Chondrocyte (in vitro differentiated cells): ENCODE results near the gene CT47C1. TPM values are rescaled to one million over a fixed set of nuclear protein-coding genes. Genes with fewer than 3 reads are reported as not detected.

ENCODE experiments used
- DNase-seq: peaks from one replicate; pipeline ENCODE4 v3.0.0; 2021; ENCODE audit warnings: mixed read lengths, low spot score
- H3K27ac Mint-ChIP-seq: one replicate; pipeline ENCODE4 v1.8.0; 2021; ENCODE audit warnings: mild to moderate bottlenecking, moderate library complexity, mixed read lengths; ENCODE audit not compliant: unreplicated experiment
- H3K27me3 Mint-ChIP-seq: 2 replicates; pipeline ENCODE4 v1.8.0; 2021; ENCODE audit warnings: low read depth, mixed read lengths
- H3K36me3 Mint-ChIP-seq: 2 replicates; pipeline ENCODE4 v1.8.0; 2021; ENCODE audit warnings: low read depth, mixed read lengths
- H3K4me1 Mint-ChIP-seq: 2 replicates; pipeline ENCODE4 v1.8.0; 2021; ENCODE audit warnings: low read depth, mild to moderate bottlenecking, mixed read lengths
- H3K4me3 Mint-ChIP-seq: one replicate; pipeline ENCODE4 v1.8.0; 2021; ENCODE audit warnings: mild to moderate bottlenecking, moderate library complexity, mixed read lengths; ENCODE audit not compliant: unreplicated experiment
- H3K9me3 Mint-ChIP-seq: 2 replicates; pipeline ENCODE4 v1.8.0; 2021; ENCODE audit warnings: low read depth, mixed read lengths
- total RNA-seq: library from RNA; stranded (reverse); gene quantifications from 3 replicates; pipeline ENCODE4 v1.2.1, GENCODE V29; 2021
- TF ChIP-seq, protein P1 (sequence below): fragments of 200-600 bp; sonication (generic); IDR thresholded peaks from 2 replicates; pipeline ENCODE4 v1.5.0; 2021; ENCODE audit warnings: antibody characterized with exemption, mild to moderate bottlenecking, moderate library complexity

Gene CT47C1
- total RNA-seq, 1 donor from 2014 or later: not detected

DNA sequence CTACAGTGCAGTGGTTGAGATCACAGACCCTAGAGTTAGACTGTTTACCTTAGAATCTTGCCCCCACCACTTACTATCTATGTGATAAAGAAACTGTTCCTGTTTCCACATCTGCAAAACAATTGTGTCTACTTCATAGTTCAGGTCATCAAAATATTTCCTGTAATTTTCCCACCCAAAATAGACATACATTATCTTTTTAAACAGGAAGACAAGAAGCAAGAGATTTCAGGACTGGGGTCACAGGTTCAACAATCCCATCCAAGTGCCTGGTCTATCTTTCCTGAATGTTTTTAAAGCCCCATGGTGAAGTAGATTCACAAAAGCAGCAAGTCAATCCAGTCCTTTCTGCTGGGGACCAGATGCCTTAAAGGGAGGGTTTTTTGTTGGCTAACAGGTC, 41.8 kb upstream of the CT47C1 start:
- Mint-ChIP-seq H3K9me3 (peaks cover 32% of the 10 kb centered on the region), H3K27ac (no peak overlapping the region)

DNA sequence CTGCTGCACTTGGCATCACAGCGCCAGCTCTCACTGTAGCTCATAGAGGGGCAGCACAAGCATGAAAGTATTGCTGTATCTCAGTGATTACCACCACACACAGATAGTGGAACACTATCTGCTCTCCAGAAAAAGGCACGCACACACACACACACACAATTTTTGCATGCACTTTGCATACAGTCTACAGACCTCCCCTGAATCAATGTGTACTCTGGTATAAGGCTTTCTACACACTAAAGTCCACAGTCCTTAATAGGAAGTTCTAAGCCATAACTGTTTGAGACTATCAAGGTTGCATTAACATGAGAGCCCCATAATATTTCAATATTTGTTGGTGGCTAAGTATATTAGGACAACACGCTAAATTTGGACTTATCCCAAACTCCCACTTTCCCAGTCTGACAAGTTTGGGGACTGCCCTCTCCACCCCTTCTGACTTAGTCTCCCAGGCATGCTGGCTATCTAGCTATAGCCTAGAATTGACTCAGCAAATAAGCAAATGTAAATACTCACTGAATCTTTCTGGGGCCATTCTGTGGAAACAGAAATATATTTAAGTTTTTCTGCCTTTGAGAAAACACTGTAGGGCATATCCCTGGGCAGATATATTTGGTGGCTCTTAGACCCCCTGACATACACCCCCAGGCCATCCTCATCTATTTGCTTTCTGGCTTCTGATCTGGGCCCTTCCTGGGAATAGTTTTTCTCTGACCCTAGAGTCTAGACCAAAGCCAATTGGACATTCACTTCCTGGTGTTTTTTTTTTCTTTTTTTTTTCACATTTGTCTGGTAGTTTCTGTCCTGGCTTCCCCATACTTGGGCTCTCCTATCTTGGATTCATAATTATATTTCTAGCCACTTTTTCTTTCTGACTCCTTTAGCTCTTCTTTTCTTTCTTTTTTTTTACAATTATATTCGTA, 36.4 kb upstream of the CT47C1 start:
- TF ChIP-seq, protein P1, sequence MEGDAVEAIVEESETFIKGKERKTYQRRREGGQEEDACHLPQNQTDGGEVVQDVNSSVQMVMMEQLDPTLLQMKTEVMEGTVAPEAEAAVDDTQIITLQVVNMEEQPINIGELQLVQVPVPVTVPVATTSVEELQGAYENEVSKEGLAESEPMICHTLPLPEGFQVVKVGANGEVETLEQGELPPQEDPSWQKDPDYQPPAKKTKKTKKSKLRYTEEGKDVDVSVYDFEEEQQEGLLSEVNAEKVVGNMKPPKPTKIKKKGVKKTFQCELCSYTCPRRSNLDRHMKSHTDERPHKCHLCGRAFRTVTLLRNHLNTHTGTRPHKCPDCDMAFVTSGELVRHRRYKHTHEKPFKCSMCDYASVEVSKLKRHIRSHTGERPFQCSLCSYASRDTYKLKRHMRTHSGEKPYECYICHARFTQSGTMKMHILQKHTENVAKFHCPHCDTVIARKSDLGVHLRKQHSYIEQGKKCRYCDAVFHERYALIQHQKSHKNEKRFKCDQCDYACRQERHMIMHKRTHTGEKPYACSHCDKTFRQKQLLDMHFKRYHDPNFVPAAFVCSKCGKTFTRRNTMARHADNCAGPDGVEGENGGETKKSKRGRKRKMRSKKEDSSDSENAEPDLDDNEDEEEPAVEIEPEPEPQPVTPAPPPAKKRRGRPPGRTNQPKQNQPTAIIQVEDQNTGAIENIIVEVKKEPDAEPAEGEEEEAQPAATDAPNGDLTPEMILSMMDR: no peak
- peaks cover 21% of the 10 kb centered on the region for H3K4me1 Mint-ChIP-seq
- no peak overlapping the region for H3K4me3 Mint-ChIP-seq
- H3K27ac Mint-ChIP-seq: no peak overlapping the region
- H3K36me3 Mint-ChIP-seq: peaks cover 2% of the 10 kb centered on the region
- H3K27me3 Mint-ChIP-seq: no peaks in the 10 kb centered on the region
- H3K9me3 Mint-ChIP-seq: peaks cover 32% of the 10 kb centered on the region
- DNase-seq: no peak

More for the DNA sequence above, 41.8 kb upstream of the CT47C1 start:
- H3K4me3 Mint-ChIP-seq: no peak overlapping the region
- TF ChIP-seq, protein P1: no peak
- peaks cover 2% of the 10 kb centered on the region for H3K36me3 Mint-ChIP-seq
- no peak for DNase-seq
- no peaks in the 10 kb centered on the region for H3K27me3 Mint-ChIP-seq
- H3K4me1 Mint-ChIP-seq: no peaks in the 10 kb centered on the region

DNA sequence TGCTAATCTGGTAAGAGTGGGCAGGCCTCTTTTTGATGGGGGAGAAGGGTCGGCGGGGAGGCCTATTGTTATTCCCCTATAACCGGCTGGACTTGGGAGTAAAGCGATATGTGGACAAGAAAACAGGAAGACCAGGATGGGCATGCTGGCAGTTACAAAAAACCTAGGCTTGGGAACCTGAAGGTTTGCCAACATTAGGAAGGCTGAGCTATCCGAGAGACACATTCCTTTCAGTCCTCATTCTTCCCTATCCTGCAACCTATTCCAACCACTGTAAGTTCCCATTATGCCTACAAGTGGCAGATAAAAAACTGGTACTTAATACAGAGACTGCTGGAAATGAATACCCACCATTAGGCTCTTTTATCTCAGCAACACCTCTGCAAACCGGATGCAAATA, 32.4 kb upstream of the CT47C1 start:
- no peaks in the 10 kb centered on the region for H3K27me3 Mint-ChIP-seq
- TF ChIP-seq, protein P1: no peak
- peaks cover 11% of the 10 kb centered on the region for H3K9me3 Mint-ChIP-seq
- H3K4me3 Mint-ChIP-seq: no peak overlapping the region
- H3K27ac Mint-ChIP-seq: peak overlapping the region; percentile 42
- H3K4me1 Mint-ChIP-seq: peaks cover 26% of the 10 kb centered on the region
- no peaks in the 10 kb centered on the region for H3K36me3 Mint-ChIP-seq
- no peak for DNase-seq

- no peak for DNase-seq
- H3K4me1 Mint-ChIP-seq: peaks cover 25% of the 10 kb centered on the region
- peak overlapping the region; percentile 65 for H3K27ac Mint-ChIP-seq
- peaks cover 8% of the 10 kb centered on the region for H3K9me3 Mint-ChIP-seq
- TF ChIP-seq, protein P1: no peak
- no peaks in the 10 kb centered on the region for H3K27me3 Mint-ChIP-seq
- no peak overlapping the region for H3K4me3 Mint-ChIP-seq
- no peaks in the 10 kb centered on the region for H3K36me3 Mint-ChIP-seq
Observed at GRCh38 chrX:119041175-119041574, 31.6 kb upstream of the CT47C1 start.

- H3K27ac Mint-ChIP-seq: no peak overlapping the region
- H3K36me3 Mint-ChIP-seq: no peaks in the 10 kb centered on the region
- peaks cover 19% of the 10 kb centered on the region for H3K4me1 Mint-ChIP-seq
- H3K27me3 Mint-ChIP-seq: no peaks in the 10 kb centered on the region
- DNase-seq: no peak
- H3K9me3 Mint-ChIP-seq: peaks cover 11% of the 10 kb centered on the region
- TF ChIP-seq, protein P1: no peak
- no peak overlapping the region for H3K4me3 Mint-ChIP-seq
Observed at GRCh38 chrX:119042040-119042439, 30.8 kb upstream of the CT47C1 start.
